Activated B cell treated with CpG ODN at 0.5 μM for 24 hours (primary cell): Measurements from ENCODE around the gene CCNK. TPM values are rescaled to one million over a fixed set of nuclear protein-coding genes. Genes with fewer than 3 reads are reported as not detected.

Experiments used
- ATAC-seq: fragments of 200-7000 bp; cut with Tn5 transposase; one replicate; pipeline ENCODE4 v1.10.0; 2021; ENCODE audit warnings: low read depth, mild to moderate bottlenecking, moderate library complexity
- CTCF ChIA-PET: fragments of 350-600 bp; sonication (Branson Sonifier 250); formaldehyde crosslinking; loops from one replicate; lab custom pipeline; 2021; ENCODE audit warnings: antibody characterized with exemption; lab: Charles Lee
- POLR2A ChIA-PET: fragments of 350-600 bp; sonication (Branson Sonifier 250); formaldehyde crosslinking; loops from one replicate; lab custom pipeline; 2021; ENCODE audit warnings: antibody characterized with exemption; lab: Charles Lee
- DNase-seq: peaks from one replicate; pipeline ENCODE4 v3.0.0; 2022
- H3K27ac Mint-ChIP-seq: one replicate; pipeline ENCODE4 v1.8.0; 2020; ENCODE audit warnings: mixed read lengths
- H3K27me3 Mint-ChIP-seq: one replicate; pipeline ENCODE4 v1.8.0; 2021; ENCODE audit warnings: mixed read lengths
- H3K36me3 Mint-ChIP-seq: one replicate; pipeline ENCODE4 v1.8.0; 2021; ENCODE audit warnings: low read depth, mixed read lengths
- H3K4me1 Mint-ChIP-seq: one replicate; pipeline ENCODE4 v1.8.0; 2021; ENCODE audit warnings: mixed read lengths
- H3K4me3 Mint-ChIP-seq: one replicate; pipeline ENCODE4 v1.8.0; 2020; ENCODE audit warnings: mild to moderate bottlenecking, mixed read lengths
- H3K9me3 Mint-ChIP-seq: one replicate; pipeline ENCODE4 v1.8.0; 2020; ENCODE audit warnings: mixed read lengths
- intact Hi-C: fragments of 100-400 bp; cut with micrococcal nuclease; formaldehyde crosslinking; loops from one replicate; pipeline ENCODE4 v1.15.1; 2024
- total RNA-seq: library from RNA; stranded (reverse); gene quantifications from 2 replicates; pipeline ENCODE4 v1.2.3, GENCODE V29; 2022
- TF ChIP-seq, protein P1 (sequence below): fragments of 200-600 bp; IDR thresholded peaks from one replicate; pipeline ENCODE4 v1.8.0; 2022; ENCODE audit warnings: antibody characterized with exemption, mild to moderate bottlenecking

The CCNK gene
- total RNA-seq, 1 donor from 2014 or later = 79.2 TPM

DNA sequence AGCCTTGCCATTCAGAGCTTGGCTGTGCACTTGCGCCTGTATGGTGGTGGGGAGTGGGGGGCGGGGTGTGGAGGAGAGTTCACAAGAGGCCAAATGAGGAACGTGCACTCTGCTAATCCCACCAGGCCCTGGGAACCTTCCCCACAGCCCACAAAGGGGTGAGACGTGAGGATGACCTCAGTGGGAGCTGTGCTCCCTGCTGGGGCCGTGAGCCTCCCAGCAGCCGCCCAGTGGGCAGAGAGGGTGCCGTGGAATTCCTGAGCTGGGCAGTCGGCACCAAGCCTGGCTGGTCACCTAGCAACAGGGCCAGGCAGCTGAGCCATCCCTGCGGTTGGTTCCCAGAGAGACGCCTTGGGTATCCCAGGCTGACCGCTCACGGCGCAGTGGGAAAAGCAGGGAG is 53.7 kb downstream of the CCNK start:
- no peaks in the 10 kb centered on the region for H3K9me3 Mint-ChIP-seq
- POLR2A ChIA-PET = no interaction called here
- no peak overlapping the region for H3K4me3 Mint-ChIP-seq
- no peak overlapping the region for H3K27ac Mint-ChIP-seq
- TF ChIP-seq, protein P1, sequence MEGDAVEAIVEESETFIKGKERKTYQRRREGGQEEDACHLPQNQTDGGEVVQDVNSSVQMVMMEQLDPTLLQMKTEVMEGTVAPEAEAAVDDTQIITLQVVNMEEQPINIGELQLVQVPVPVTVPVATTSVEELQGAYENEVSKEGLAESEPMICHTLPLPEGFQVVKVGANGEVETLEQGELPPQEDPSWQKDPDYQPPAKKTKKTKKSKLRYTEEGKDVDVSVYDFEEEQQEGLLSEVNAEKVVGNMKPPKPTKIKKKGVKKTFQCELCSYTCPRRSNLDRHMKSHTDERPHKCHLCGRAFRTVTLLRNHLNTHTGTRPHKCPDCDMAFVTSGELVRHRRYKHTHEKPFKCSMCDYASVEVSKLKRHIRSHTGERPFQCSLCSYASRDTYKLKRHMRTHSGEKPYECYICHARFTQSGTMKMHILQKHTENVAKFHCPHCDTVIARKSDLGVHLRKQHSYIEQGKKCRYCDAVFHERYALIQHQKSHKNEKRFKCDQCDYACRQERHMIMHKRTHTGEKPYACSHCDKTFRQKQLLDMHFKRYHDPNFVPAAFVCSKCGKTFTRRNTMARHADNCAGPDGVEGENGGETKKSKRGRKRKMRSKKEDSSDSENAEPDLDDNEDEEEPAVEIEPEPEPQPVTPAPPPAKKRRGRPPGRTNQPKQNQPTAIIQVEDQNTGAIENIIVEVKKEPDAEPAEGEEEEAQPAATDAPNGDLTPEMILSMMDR = no peak
- no peaks in the 10 kb centered on the region for H3K36me3 Mint-ChIP-seq
- CTCF ChIA-PET = no interaction called here
- ATAC-seq (no peak), DNase-seq (no peak)
- H3K4me1 Mint-ChIP-seq = no peaks in the 10 kb centered on the region
- H3K27me3 Mint-ChIP-seq = peaks cover 10% of the 10 kb centered on the region
- intact Hi-C loops = no loop called here

DNA sequence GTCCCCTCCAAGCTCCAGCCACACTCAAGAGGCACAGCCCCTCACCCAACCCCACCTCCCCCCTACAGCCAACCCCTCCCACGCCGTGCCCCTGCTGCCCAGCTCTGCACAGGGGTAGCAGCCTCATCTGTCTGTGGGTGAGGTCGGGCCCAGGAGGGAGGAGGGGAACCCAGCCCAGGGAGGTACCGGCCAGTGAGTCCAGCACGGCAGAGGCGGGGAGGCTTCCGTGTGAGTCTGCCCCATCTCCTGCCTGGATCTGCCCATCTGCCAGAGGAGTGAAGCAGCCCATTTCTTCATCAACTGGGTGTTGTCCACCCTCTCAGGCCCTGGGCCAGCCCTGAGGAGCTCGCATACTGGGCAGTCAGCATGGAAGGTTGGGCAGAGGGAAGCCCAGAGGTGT is 54.2 kb downstream of the CCNK start:
- ChIA-PET POLR2A (no interaction called here), CTCF (no interaction called here)
- no peaks in the 10 kb centered on the region for H3K36me3 Mint-ChIP-seq
- no peak overlapping the region for H3K4me3 Mint-ChIP-seq
- no peaks in the 10 kb centered on the region for H3K4me1 Mint-ChIP-seq
- TF ChIP-seq, protein P1 = no peak
- H3K9me3 Mint-ChIP-seq = no peaks in the 10 kb centered on the region
- no peak for DNase-seq
- H3K27me3 Mint-ChIP-seq = peaks cover 13% of the 10 kb centered on the region
- intact Hi-C loops = no loop called here
- ATAC-seq = no peak
- H3K27ac Mint-ChIP-seq = no peak overlapping the region

DNA sequence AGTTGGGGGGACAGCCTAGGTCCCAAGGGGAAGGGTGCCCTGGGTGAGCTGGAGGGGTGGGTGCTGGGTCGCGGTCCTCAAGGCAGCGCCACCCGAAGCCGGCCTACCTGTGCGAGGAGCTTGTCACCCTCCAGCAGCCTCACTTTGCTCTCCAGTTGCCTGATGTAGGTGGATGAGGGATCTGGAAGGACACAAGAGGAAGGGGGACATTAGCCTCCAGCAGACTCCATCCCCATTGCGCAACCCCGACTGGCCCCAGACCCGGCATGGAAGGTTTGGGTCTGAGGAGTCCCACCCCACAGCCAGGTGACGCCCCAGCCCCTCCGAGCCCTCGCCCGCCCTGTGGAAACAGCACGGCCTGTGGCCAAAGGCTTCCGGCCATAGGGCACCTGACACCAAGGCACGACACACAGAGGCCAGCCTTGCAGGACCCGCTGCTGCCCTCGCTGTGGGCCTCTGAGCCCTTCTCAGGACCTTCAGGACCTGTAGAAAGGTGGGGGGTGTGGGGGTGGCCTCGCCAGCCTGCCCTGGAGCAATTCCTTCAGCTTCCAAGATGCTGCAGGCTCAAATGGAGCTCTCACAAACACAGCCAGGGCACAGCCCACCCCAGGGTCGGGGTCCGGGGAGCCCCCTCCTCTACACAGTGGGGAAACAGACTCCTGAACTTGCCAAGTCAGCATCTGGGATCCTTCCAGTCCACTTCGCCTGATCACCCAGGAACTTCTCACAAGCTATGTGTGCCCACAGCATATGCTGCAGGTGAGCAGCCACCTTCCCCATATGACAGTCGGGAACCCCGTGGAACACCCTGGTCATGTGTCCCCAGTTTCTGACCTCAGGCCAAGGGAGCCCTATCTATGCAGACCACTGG is 54.9 kb downstream of the CCNK start:
- ChIA-PET POLR2A (interaction anchor here (0.7 kb wide), 1 partner anchor 346 kb away, joined by 4 read pairs; no protein-coding TSS in a partner anchor), CTCF (no interaction called here)
- H3K4me1 Mint-ChIP-seq = no peaks in the 10 kb centered on the region
- H3K36me3 Mint-ChIP-seq = no peaks in the 10 kb centered on the region
- intact Hi-C loops = no loop called here
- no peak overlapping the region for H3K27ac Mint-ChIP-seq
- no peaks in the 10 kb centered on the region for H3K9me3 Mint-ChIP-seq
- DNase-seq (no peak), ATAC-seq (no peak)
- TF ChIP-seq, protein P1 = no peak
- no peak overlapping the region for H3K4me3 Mint-ChIP-seq
- peaks cover 13% of the 10 kb centered on the region for H3K27me3 Mint-ChIP-seq

DNA sequence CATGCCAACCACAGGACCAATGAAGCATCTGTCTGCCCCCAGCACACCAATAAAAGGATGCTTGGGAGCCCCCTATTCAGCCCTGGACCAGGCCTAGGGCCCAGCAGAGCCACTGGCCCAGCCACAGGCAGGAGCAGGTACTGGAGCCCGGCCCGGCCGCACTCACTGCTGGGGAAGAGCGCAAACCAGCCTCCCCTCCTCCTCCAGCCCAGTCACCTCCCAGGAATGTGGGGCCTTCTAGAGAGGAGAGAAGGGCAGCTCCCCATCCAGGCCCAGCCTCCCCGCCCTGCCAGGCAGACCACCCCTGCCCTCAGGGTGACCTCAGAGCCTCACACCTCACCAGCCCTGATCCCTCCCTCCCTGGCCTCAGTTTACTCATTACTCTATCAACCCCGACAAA is 56.2 kb downstream of the CCNK start:
- Mint-ChIP-seq H3K27ac (no peak overlapping the region), H3K4me3 (no peak overlapping the region), H3K4me1 (peaks cover 4% of the 10 kb centered on the region), H3K27me3 (peaks cover 13% of the 10 kb centered on the region), H3K36me3 (no peaks in the 10 kb centered on the region), H3K9me3 (no peaks in the 10 kb centered on the region)
- no peak for DNase-seq
- ChIA-PET CTCF (no interaction called here), POLR2A (no interaction called here)
- no peak for ATAC-seq
- intact Hi-C loops = no loop called here
- TF ChIP-seq, protein P1 = no peak

DNA sequence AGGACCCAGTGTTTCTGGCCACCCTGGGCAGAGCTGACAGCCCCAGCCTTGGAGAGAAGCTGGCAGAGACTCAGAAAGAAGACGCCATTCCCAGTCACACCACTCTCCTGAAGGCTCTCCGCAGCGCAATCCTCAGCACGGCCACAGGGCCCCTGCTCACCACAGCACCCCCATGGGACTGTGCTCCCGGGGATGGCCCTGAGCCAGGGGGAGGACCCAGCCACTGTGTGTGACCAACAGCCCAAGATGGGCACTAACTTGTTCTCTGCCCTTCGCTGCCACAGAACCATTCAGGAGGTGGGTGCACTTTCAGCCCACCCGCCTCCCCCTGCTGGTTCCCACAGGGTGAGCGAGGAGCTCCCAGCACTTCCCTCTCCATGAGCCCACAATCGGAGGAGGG is 57.1 kb downstream of the CCNK start:
- POLR2A ChIA-PET = no interaction called here
- Mint-ChIP-seq H3K27ac (no peak overlapping the region), H3K36me3 (no peaks in the 10 kb centered on the region), H3K27me3 (peaks cover 13% of the 10 kb centered on the region), H3K4me3 (no peak overlapping the region), H3K4me1 (peaks cover 4% of the 10 kb centered on the region), H3K9me3 (no peaks in the 10 kb centered on the region)
- CTCF ChIA-PET = no interaction called here
- intact Hi-C loops = no loop called here
- ATAC-seq (no peak), DNase-seq (no peak)
- TF ChIP-seq, protein P1 = no peak
